A549 (cell line): ENCODE results near the gene KBTBD13. TPM values are rescaled to one million over a fixed set of nuclear protein-coding genes. Genes with fewer than 3 reads are reported as not detected.
"Not testable (repeated sequence)": the region's sequence is repeated elsewhere in the genome, so short reads cannot be mapped to it uniquely, and the experiment has no call there.

Experiments
- ATAC-seq, 2 experiments: fragments of 200-7000 bp in 1 of 2; fragments of >200 bp in 1 of 2; cut with Nextera tagmentation in 1 of 2; cut with Tn5 transposase in 1 of 2; 3 replicates each; pipeline versions ENCODE4 v1.8.0 to v1.9.1; 2018 to 2020; ENCODE audit warnings: mild to moderate bottlenecking in 1 of 2, moderate library complexity in 1 of 2
- CTCF ChIA-PET: fragments of 300-600 bp; sonication (Branson Sonifier 250); formaldehyde crosslinking; extraction: SDS; loops from one replicate; lab custom pipeline; 2021; ENCODE audit warnings: antibody characterized with exemption, inconsistent platforms; lab: Yijun Ruan, JAX
- POLR2A ChIA-PET: fragments of 350-600 bp; formaldehyde crosslinking; extraction: SDS; loops from one replicate; lab custom pipeline; 2021; ENCODE audit warnings: antibody characterized with exemption, inconsistent platforms; lab: Yijun Ruan, JAX
- DNase-seq, 2 experiments: peaks; one replicate each; pipeline versions ENCODE4 v3.0.0 to v3.0.0-alpha.2; 2011 to 2016; ENCODE audit warnings: low read depth in 1 of 2, low spot score in 1 of 2
- FAIRE-seq: peaks from 2 replicates; lab custom pipeline; 2011; peaks lifted over from hg19 to GRCh38; lab: Jason Lieb, UNC
- H3K27ac ChIP-seq, 2 experiments: fragments of >200 bp; sonication (Bioruptor Twin); formaldehyde crosslinking; 3 replicates each; pipeline ENCODE4 v1.5.1; 2016 to 2017
- H3K4me1 ChIP-seq: fragments of >200 bp; sonication (Bioruptor Twin); formaldehyde crosslinking; 3 replicates; pipeline ENCODE4 v1.6.1; 2016
- H3K4me2 ChIP-seq: fragments of >200 bp; sonication (Bioruptor Twin); formaldehyde crosslinking; 3 replicates; pipeline ENCODE4 v1.6.1; 2016
- H3K4me3 ChIP-seq: fragments of >200 bp; sonication (Bioruptor Twin); formaldehyde crosslinking; 3 replicates; pipeline ENCODE4 v1.5.1; 2016
- H3K9me3 ChIP-seq: fragments of >200 bp; sonication (Bioruptor Twin); formaldehyde crosslinking; 3 replicates; pipeline ENCODE4 v1.6.1; 2016
- BCL3 ChIP-seq: fragments of >200 bp; sonication (Bioruptor Twin); formaldehyde crosslinking; IDR thresholded peaks from 3 replicates; pipeline ENCODE4 v1.6.1; 2016
- BHLHE40 ChIP-seq: IDR thresholded peaks from 2 replicates; pipeline ENCODE4 v1.6.1; 2012; ENCODE audit warnings: low read depth, low read length, inconsistent platforms
- CHD4 ChIP-seq: fragments of 200-600 bp; sonication (generic); IDR thresholded peaks from 2 replicates; pipeline ENCODE4 v1.6.1; 2016; ENCODE audit warnings: antibody characterized with exemption, mild to moderate bottlenecking, borderline replicate concordance
- EHMT2 ChIP-seq: fragments of 200-600 bp; sonication (generic); IDR thresholded peaks from 2 replicates; pipeline ENCODE4 v1.6.1; 2016; ENCODE audit warnings: antibody characterized with exemption, low read depth, mild to moderate bottlenecking, moderate library complexity
- ELK1 ChIP-seq: fragments of 150-350 bp; IDR thresholded peaks from 2 replicates; pipeline ENCODE4 v1.6.1; 2014; ENCODE audit warnings: low read depth, mild to moderate bottlenecking, low read length
- EP300 ChIP-seq, 2 experiments: fragments of >200 bp; sonication (Bioruptor Twin); formaldehyde crosslinking; IDR thresholded peaks; 2 replicates in 1 of 2; 3 replicates in 1 of 2; pipeline ENCODE4 v1.6.1; 2016 to 2017
- FOSL2 ChIP-seq, 2 experiments: fragments of 450-650 bp in 1 of 2; fragments of >200 bp in 1 of 2; sonication (Bioruptor Twin) in 1 of 2; formaldehyde crosslinking; IDR thresholded peaks; 2 replicates each; pipeline versions ENCODE4 v1.5.0 to v1.6.1; 2016 to 2020; ENCODE audit warnings: mild to moderate bottlenecking in 1 of 2, moderate library complexity in 1 of 2
- HOXA7 ChIP-seq: fragments of 250-450 bp; sonication (Bioruptor Pico); IDR thresholded peaks from 2 replicates; pipeline ENCODE4 v1.5.0; 2020; ENCODE audit warnings: mild to moderate bottlenecking, moderate library complexity
- HOXB13 ChIP-seq: fragments of 250-450 bp; sonication (Bioruptor Pico); IDR thresholded peaks from 2 replicates; pipeline ENCODE4 v1.5.0; 2020; ENCODE audit warnings: low read depth, mild to moderate bottlenecking, moderate library complexity
- HOXB5 ChIP-seq: fragments of 250-450 bp; sonication (Bioruptor Pico); IDR thresholded peaks from 2 replicates; pipeline ENCODE4 v1.5.0; 2020; ENCODE audit warnings: mild to moderate bottlenecking, moderate library complexity
- JUNB ChIP-seq: fragments of >200 bp; sonication (Bioruptor Twin); formaldehyde crosslinking; IDR thresholded peaks from 2 replicates; pipeline ENCODE4 v1.6.1; 2016
- MAX ChIP-seq: IDR thresholded peaks from 2 replicates; pipeline ENCODE4 v1.6.1; 2012
- MAZ ChIP-seq: fragments of 150-350 bp; IDR thresholded peaks from 2 replicates; pipeline ENCODE4 v1.6.1; 2014; ENCODE audit warnings: antibody characterized with exemption, low read depth, low read length, borderline replicate concordance
- NFE2L2 ChIP-seq: fragments of 150-350 bp; conservative IDR thresholded peaks from 2 replicates; pipeline ENCODE4 v1.6.1; 2014; ENCODE audit warnings: low read length
- NPAS2 ChIP-seq: fragments of 250-450 bp; sonication (Bioruptor Pico); IDR thresholded peaks from 2 replicates; pipeline ENCODE4 v1.8.0; 2022; ENCODE audit warnings: mild to moderate bottlenecking, moderate library complexity, borderline replicate concordance
- PHF8 ChIP-seq: fragments of 200-600 bp; sonication (generic); IDR thresholded peaks from 2 replicates; pipeline ENCODE4 v1.6.1; 2016; ENCODE audit warnings: low read depth, mild to moderate bottlenecking, antibody characterized with exemption, moderate library complexity, borderline replicate concordance
- POLR2A ChIP-seq: IDR thresholded peaks from 2 replicates; pipeline ENCODE4 v1.6.1; 2012; ENCODE audit warnings: mild to moderate bottlenecking, low read length
- POLR2AphosphoS2 ChIP-seq: conservative IDR thresholded peaks from 2 replicates; pipeline ENCODE4 v1.6.1; 2012; ENCODE audit warnings: low read length, improper control_type of control experiment, inconsistent platforms
- RFX5 ChIP-seq: fragments of 450-650 bp; IDR thresholded peaks from 2 replicates; pipeline ENCODE4 v1.7.1; 2014; ENCODE audit warnings: antibody characterized with exemption, mild to moderate bottlenecking, moderate library complexity
- USF2 ChIP-seq: fragments of 450-650 bp; IDR thresholded peaks from 2 replicates; pipeline ENCODE4 v1.6.1; 2014; ENCODE audit warnings: antibody characterized with exemption
- ZC3H11A ChIP-seq: fragments of 450-650 bp; IDR thresholded peaks from 2 replicates; pipeline ENCODE4 v1.6.1; 2014; ENCODE audit warnings: antibody characterized with exemption, mild to moderate bottlenecking
- ZSCAN20 ChIP-seq: fragments of 250-450 bp; sonication (Bioruptor Pico); IDR thresholded peaks from 2 replicates; pipeline ENCODE4 v1.8.0; 2022; ENCODE audit warnings: mild to moderate bottlenecking, moderate library complexity
- WGBS: methylation state at CpG from one replicate; pipeline ENCODE4 v1.1.6; 2017; ENCODE audit errors: missing lambda C conversion rate; 5-methylcytosine and 5-hydroxymethylcytosine counted together
- polyA plus RNA-seq, 4 experiments: library from polyadenylated mRNA; depleted of rRNA in 3 of 4; stranded (reverse); fragments of >200 nt; fragmentation: RNase III in 1 of 4; extraction: RNeasy Plus Mini Kit Qiagen cat#74134 plus additional on column Dnase treatment in 1 of 4; gene quantifications; 2 replicates in 3 of 4; 3 replicates in 1 of 4; pipeline ENCODE4 v1.2.3, GENCODE V29; 2011 to 2017

The KBTBD13 gene
- polyA plus RNA-seq, 2 of the 4 experiments (the other 2 are of a cell fraction) = not detected

GRCh38 chr15:65040461-65040860 is 36.1 kb upstream of the KBTBD13 start:
- POLR2A ChIA-PET = no interaction called here
- DNase-seq (no peak), FAIRE-seq (peak; percentile 36), ATAC-seq (no peak)
- no peak overlapping the region for H3K4me2 ChIP-seq
- H3K4me3 ChIP-seq = no peak overlapping the region
- 85% methylated on average over 6 of the region's 6 CpGs for WGBS
- peaks cover 31% of the 10 kb centered on the region for H3K4me1 ChIP-seq
- no peak for TF ChIP-seq ZSCAN20
- no peak for TF ChIP-seq PHF8
- no peak for TF ChIP-seq HOXA7 (CRISPR knock-in tag)
- TF ChIP-seq ELK1 = no peak
- TF ChIP-seq POLR2A = no peak
- TF ChIP-seq EHMT2 = no peak
- no peak for TF ChIP-seq MAZ
- no peak for TF ChIP-seq HOXB5
- TF ChIP-seq FOSL2 (IDR thresholded peaks at IDR 0.05) = no peak
- TF ChIP-seq FOSL2 (CRISPR knock-in tag; IDR thresholded peaks at IDR 0.05) = no peak
- TF ChIP-seq BHLHE40 = no peak
- TF ChIP-seq, all 56 proteins: peak for 0
- Histone ChIP-seq H3K9me3 (no peaks in the 10 kb centered on the region), H3K27ac (no peak overlapping the region)
- CTCF ChIA-PET = interaction anchor here (8.2 to 33.7 kb wide), 3 partner anchors 8 to 33 kb away, joined by 76 to 1280 read pairs (median 82); partner anchors contain the start of genes KBTBD13 and RASL12

- peak overlapping the region in 1 of 2 experiments; percentile 82; a peak in 1 of 6 replicates for H3K27ac ChIP-seq
- no peaks in the 10 kb centered on the region for H3K9me3 ChIP-seq
- ATAC-seq (no peak), FAIRE-seq (no peak), DNase-seq (no peak)
- CTCF ChIA-PET = interaction anchor here (8.2 to 33.7 kb wide), 3 partner anchors 9 to 32 kb away, joined by 76 to 1280 read pairs (median 82); partner anchors contain the start of genes KBTBD13 and RASL12
- H3K4me2 ChIP-seq = no peak overlapping the region
- WGBS = 92% methylated on average over 2 of the region's 2 CpGs
- H3K4me1 ChIP-seq = peaks cover 41% of the 10 kb centered on the region
- POLR2A ChIA-PET = no interaction called here
- no peak for TF ChIP-seq RFX5
- no peak for TF ChIP-seq JUNB
- TF ChIP-seq BCL3 = no peak
- TF ChIP-seq HOXB13 = no peak
- H3K4me3 ChIP-seq = no peak overlapping the region
These were observed 34.8 kb upstream of the KBTBD13 start for GRCh38 chr15:65041787-65042186.

- H3K4me2 ChIP-seq = peak overlapping the region; percentile 19; the same call in 2 of the 3 replicates
- FAIRE-seq = no peak
These were observed 33.7 kb upstream of the KBTBD13 start for GRCh38 chr15:65042776-65043327.

GRCh38 chr15:65044218-65044617 is 32.3 kb upstream of the KBTBD13 start:
- peak overlapping the region; percentile 83 for H3K4me2 ChIP-seq
- not testable (repeated sequence) for FAIRE-seq; TF ChIP-seq FOSL2 (IDR thresholded peaks at IDR 0.05)
- WGBS = 19% methylated on average over 5 of the region's 5 CpGs
- CTCF ChIA-PET = interaction anchor here (2.4 to 33.7 kb wide), 5 partner anchors 9 to 253 kb away, joined by 8 to 1280 read pairs (median 76); partner anchors contain the start of genes KBTBD13 and RASL12
- peaks cover 39% of the 10 kb centered on the region for H3K4me1 ChIP-seq
- TF ChIP-seq USF2 = peak; percentile 58
- TF ChIP-seq MAX = peak; percentile 38; the same call in 1 of the 2 replicates
- peak; percentile 39; the same call in 1 of the 2 replicates for TF ChIP-seq FOSL2 (CRISPR knock-in tag; IDR thresholded peaks at IDR 0.05)
- TF ChIP-seq, all 56 proteins: peak for 3; not testable (repeated sequence) for 53
- DNase-seq (peak in 1 of 2 experiments; percentile 75), ATAC-seq (peak; percentile 60 to 82; a peak in 5 of 6 replicates)
- peak overlapping the region; percentile 20; the same call in 1 of the 3 replicates for H3K4me3 ChIP-seq
- POLR2A ChIA-PET, H3K9me3 ChIP-seq: not testable (repeated sequence)
- peak overlapping the region; percentile 78 to 82 for H3K27ac ChIP-seq

More at GRCh38 chr15:65042776-65043327, 33.7 kb upstream of the KBTBD13 start:
- WGBS = 82% methylated on average over 4 of the region's 4 CpGs
- Histone ChIP-seq H3K4me1 (peaks cover 39% of the 10 kb centered on the region), H3K27ac (peak overlapping the region; percentile 78 to 82), H3K9me3 (no peaks in the 10 kb centered on the region), H3K4me3 (no peak overlapping the region)
- TF ChIP-seq POLR2A (no peak), CHD4 (no peak), ZC3H11A (no peak), POLR2AphosphoS2 (no peak), PHF8 (no peak), NFE2L2 (no peak), EP300 (IDR thresholded peaks at IDR 0.05) (no peak), NPAS2 (CRISPR knock-in tag) (no peak)
- POLR2A ChIA-PET = no interaction called here
- CTCF ChIA-PET = interaction anchor here (0.8 to 33.7 kb wide), 6 partner anchors 10 to 255 kb away, joined by 5 to 1280 read pairs (median 43); partner anchors contain the start of genes KBTBD13 and RASL12
- DNase-seq = no peak
- no peak for ATAC-seq
